K562 (cell line): ENCODE results near the gene RGL2. TPM values are rescaled to one million over a fixed set of nuclear protein-coding genes. Genes with fewer than 3 reads are reported as not detected.

Experiments used
- CREM ChIP-seq: IDR thresholded peaks from 2 replicates; pipeline ENCODE4 v1.6.1; 2014; ENCODE audit warnings: antibody characterized with exemption, low read depth
- FOS ChIP-seq: IDR thresholded peaks from 3 replicates; pipeline ENCODE4 v1.6.1; 2011; ENCODE audit not compliant: insufficient read length; ENCODE audit errors: extremely low read depth
- GABPB1 ChIP-seq: sonication (generic); formaldehyde crosslinking; IDR thresholded peaks from 2 replicates; pipeline ENCODE4 v1.8.0; 2022; ENCODE audit warnings: mild to moderate bottlenecking, missing genetic modification reagents
- GATA2 ChIP-seq: sonication (generic); formaldehyde crosslinking; IDR thresholded peaks from 2 replicates; pipeline ENCODE4 v1.4.0; 2020; ENCODE audit warnings: mild to moderate bottlenecking, missing genetic modification reagents
- HMG20B ChIP-seq: fragments of 250-450 bp; sonication (Bioruptor Pico); IDR thresholded peaks from 2 replicates; pipeline ENCODE4 v1.5.0; 2021; ENCODE audit warnings: mild to moderate bottlenecking
- HNRNPL ChIP-seq: fragments of 200-400 bp; formaldehyde crosslinking; IDR thresholded peaks from 2 replicates; pipeline ENCODE4 v1.6.1; 2017; ENCODE audit warnings: low read depth, mild to moderate bottlenecking, low read length
- KDM4B ChIP-seq, 2 experiments: fragments of 450-650 bp in 1 of 2; sonication (generic) in 1 of 2; IDR thresholded peaks; 2 replicates each; pipeline ENCODE4 v1.6.1; 2016 to 2017; ENCODE audit warnings: borderline replicate concordance in 2 of 2, antibody characterized with exemption in 1 of 2, low read depth in 1 of 2, mild to moderate bottlenecking in 1 of 2
- PHF8 ChIP-seq: fragments of 200-600 bp; sonication (generic); IDR thresholded peaks from 2 replicates; pipeline ENCODE4 v1.6.1; 2012; ENCODE audit warnings: mixed run types, mild to moderate bottlenecking, inconsistent platforms, low read length, moderate library complexity, borderline replicate concordance
- POLR2A ChIP-seq: fragments of 450-650 bp; conservative IDR thresholded peaks from 2 replicates; pipeline ENCODE4 v1.6.1; 2016
- POLR2AphosphoS2 ChIP-seq: IDR thresholded peaks from 2 replicates; pipeline ENCODE4 v1.6.1; 2012; ENCODE audit warnings: low read length, improper control_type of control experiment
- RFX1 ChIP-seq: fragments of 450-650 bp; IDR thresholded peaks from 2 replicates; pipeline ENCODE4 v1.6.1; 2016; ENCODE audit warnings: mild to moderate bottlenecking, moderate library complexity
- SETDB1 ChIP-seq: IDR thresholded peaks from one replicate; pipeline ENCODE4 v1.6.1; 2012; ENCODE audit warnings: low read length, control low read depth, inconsistent platforms
- TAF9B ChIP-seq: fragments of 450-650 bp; IDR thresholded peaks from 2 replicates; pipeline ENCODE4 v1.6.1; 2018; ENCODE audit warnings: mild to moderate bottlenecking; ENCODE audit not compliant: partially characterized antibody
- TCF3 ChIP-seq: sonication (generic); formaldehyde crosslinking; IDR thresholded peaks from 2 replicates; pipeline ENCODE4 v1.4.0; 2020; ENCODE audit warnings: mild to moderate bottlenecking, missing genetic modification reagents
- TEAD1 ChIP-seq, 2 experiments: fragments of 450-650 bp in 1 of 2; sonication (generic) in 1 of 2; formaldehyde crosslinking; IDR thresholded peaks; 2 replicates each; pipeline versions ENCODE4 v1.4.0 to v1.8.0; 2020 to 2022; ENCODE audit warnings: mild to moderate bottlenecking in 2 of 2, missing genetic modification reagents in 1 of 2
- ZBTB17 ChIP-seq: fragments of 450-650 bp; formaldehyde crosslinking; IDR thresholded peaks from 2 replicates; pipeline ENCODE4 v1.4.0; 2020; ENCODE audit warnings: mild to moderate bottlenecking
- ZFP36 ChIP-seq: fragments of 150-350 bp; IDR thresholded peaks from 2 replicates; pipeline ENCODE4 v1.6.1; 2018; ENCODE audit warnings: low read length, low read depth; ENCODE audit not compliant: partially characterized antibody
- ZNF197 ChIP-seq: fragments of 200-800 bp; sonication (Bioruptor generic); IDR thresholded peaks from 2 replicates; pipeline ENCODE4 v1.6.1; 2016; ENCODE audit warnings: low read depth, missing genetic modification characterization, missing compliant biosample characterization
- ZNF311 ChIP-seq: fragments of 250-450 bp; sonication (Bioruptor Pico); IDR thresholded peaks from 2 replicates; pipeline ENCODE4 v1.4.0; 2020; ENCODE audit warnings: mild to moderate bottlenecking, moderate library complexity
- ZNF408 ChIP-seq: fragments of 250-450 bp; sonication (Bioruptor Pico); IDR thresholded peaks from 2 replicates; pipeline ENCODE4 v1.4.0; 2020; ENCODE audit warnings: low read depth, mild to moderate bottlenecking, moderate library complexity
- ZNF436 ChIP-seq: fragments of 250-450, 450-650 bp; sonication (Bioruptor Pico); formaldehyde crosslinking; IDR thresholded peaks from 2 replicates; pipeline ENCODE4 v1.7.0; 2020; ENCODE audit warnings: mild to moderate bottlenecking
- ZSCAN32 ChIP-seq: fragments of 450-650 bp; formaldehyde crosslinking; IDR thresholded peaks from 2 replicates; pipeline ENCODE4 v1.4.0; 2020; ENCODE audit warnings: mild to moderate bottlenecking, moderate library complexity
- ZZZ3 ChIP-seq: fragments of 450-650 bp; IDR thresholded peaks from 2 replicates; pipeline ENCODE4 v1.6.1; 2016; ENCODE audit warnings: antibody characterized with exemption, mild to moderate bottlenecking, moderate library complexity
- polyA plus RNA-seq, 8 experiments: library from polyadenylated mRNA; depleted of rRNA in 4 of 8; stranded (reverse) in 5 of 8; unstranded in 3 of 8; fragments of >200 nt; fragmentation: Nextera tagmentation in 2 of 8; fragmentation: Illumina TruSeq in 1 of 8; extraction: Ambion mirVana in 2 of 8; extraction: Trizol in 1 of 8; gene quantifications; 2 replicates each; pipeline versions ENCODE4 v1.2.1 to v1.2.3, GENCODE V29; 2011 to 2014; ENCODE audit warnings: inconsistent platforms in 1 of 8, missing spikeins in 1 of 8
- total RNA-seq, 7 experiments: library from RNA; depleted of rRNA in 6 of 7; stranded (reverse); fragments of >200 nt in 6 of 7; fragmentation: Illumina TruSeq in 2 of 7; extraction: Trizol in 2 of 7; gene quantifications; 2 replicates each; pipeline versions ENCODE4 v1.2.1 to v1.2.3, GENCODE V29; 2011 to 2021; ENCODE audit warnings: low replicate concordance in 1 of 7
- TF ChIP-seq, protein P1 (sequence below): fragments of 450-650 bp; IDR thresholded peaks from 2 replicates; pipeline ENCODE4 v1.6.1; 2017; ENCODE audit warnings: antibody characterized with exemption, mild to moderate bottlenecking

RGL2 gene
- total and polyA plus RNA-seq, 9 of the 15 experiments (the other 6 are each of a cell fraction or from before 2014, with no cell fraction given), result 1.8 to 57.1 (median 19.5) TPM

DNA sequence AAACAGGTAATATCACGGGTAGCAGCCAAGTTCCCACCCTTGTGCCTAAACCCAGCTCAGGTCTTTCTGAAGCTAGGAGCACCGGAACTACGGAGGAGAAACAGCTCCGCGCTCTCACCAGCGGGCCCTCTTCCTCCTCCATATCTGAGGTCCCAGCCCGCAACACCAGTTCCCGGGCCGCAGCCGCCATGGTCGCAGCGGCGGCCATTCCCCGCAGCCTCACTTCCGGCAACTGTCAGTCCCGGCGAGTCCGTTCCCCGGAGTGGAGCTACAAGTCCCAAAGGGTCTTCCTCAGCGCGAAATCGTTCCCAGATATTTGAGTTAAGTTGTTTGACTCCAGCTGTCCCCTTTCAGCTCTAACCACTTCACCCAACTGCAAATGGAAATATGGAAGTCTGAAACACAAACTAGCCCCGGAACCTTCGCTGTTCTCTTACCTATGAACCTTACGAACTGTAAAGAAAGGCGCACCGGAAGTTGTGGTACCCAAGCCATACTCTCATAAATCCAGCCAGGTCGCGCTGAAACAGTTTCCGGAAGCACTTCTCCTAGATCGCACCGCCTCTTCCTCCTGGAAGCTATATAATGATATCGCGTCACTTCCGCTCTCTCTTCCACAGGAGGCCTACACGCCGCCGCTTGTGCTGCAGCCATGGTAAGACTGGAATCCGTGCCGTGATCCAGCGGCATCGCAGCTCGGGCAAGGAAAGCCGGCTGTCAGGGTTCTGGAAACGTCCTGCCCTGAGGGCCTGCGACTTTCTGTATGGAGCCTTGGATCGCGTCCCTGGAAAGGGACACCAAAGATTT, 27.1 kb downstream of the RGL2 start, which contains the start of the genes RPS18 and VPS52 (continued):
- TF ChIP-seq ZSCAN32 (CRISPR knock-in tag), result 0 out of 2 replicates have a peak, but pooled peaks have one; percentile 58
- TF ChIP-seq, protein P1, sequence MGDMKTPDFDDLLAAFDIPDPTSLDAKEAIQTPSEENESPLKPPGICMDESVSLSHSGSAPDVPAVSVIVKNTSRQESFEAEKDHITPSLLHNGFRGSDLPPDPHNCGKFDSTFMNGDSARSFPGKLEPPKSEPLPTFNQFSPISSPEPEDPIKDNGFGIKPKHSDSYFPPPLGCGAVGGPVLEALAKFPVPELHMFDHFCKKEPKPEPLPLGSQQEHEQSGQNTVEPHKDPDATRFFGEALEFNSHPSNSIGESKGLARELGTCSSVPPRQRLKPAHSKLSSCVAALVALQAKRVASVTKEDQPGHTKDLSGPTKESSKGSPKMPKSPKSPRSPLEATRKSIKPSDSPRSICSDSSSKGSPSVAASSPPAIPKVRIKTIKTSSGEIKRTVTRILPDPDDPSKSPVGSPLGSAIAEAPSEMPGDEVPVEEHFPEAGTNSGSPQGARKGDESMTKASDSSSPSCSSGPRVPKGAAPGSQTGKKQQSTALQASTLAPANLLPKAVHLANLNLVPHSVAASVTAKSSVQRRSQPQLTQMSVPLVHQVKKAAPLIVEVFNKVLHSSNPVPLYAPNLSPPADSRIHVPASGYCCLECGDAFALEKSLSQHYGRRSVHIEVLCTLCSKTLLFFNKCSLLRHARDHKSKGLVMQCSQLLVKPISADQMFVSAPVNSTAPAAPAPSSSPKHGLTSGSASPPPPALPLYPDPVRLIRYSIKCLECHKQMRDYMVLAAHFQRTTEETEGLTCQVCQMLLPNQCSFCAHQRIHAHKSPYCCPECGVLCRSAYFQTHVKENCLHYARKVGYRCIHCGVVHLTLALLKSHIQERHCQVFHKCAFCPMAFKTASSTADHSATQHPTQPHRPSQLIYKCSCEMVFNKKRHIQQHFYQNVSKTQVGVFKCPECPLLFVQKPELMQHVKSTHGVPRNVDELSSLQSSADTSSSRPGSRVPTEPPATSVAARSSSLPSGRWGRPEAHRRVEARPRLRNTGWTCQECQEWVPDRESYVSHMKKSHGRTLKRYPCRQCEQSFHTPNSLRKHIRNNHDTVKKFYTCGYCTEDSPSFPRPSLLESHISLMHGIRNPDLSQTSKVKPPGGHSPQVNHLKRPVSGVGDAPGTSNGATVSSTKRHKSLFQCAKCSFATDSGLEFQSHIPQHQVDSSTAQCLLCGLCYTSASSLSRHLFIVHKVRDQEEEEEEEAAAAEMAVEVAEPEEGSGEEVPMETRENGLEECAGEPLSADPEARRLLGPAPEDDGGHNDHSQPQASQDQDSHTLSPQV, result no peak
- peak; percentile 99 for TF ChIP-seq CREM
- TF ChIP-seq ZNF436 (CRISPR knock-in tag), result peak; percentile 47; the same call in 1 of the 2 replicates
- TF ChIP-seq SETDB1, result peak; percentile 73
- no peak for TF ChIP-seq FOS
- peak; percentile 67 to 69; a peak in 2 of 4 replicates for TF ChIP-seq TEAD1 (CRISPR knock-in tag; IDR thresholded peaks at IDR 0.05)
- TF ChIP-seq GABPB1 (CRISPR knock-in tag), result peak; percentile 100
- TF ChIP-seq ZNF311 (CRISPR knock-in tag), result no peak
- TF ChIP-seq ZFP36, result no peak
- TF ChIP-seq ZNF408, result 0 out of 2 replicates have a peak, but pooled peaks have one; percentile 38
- TF ChIP-seq PHF8, result peak; percentile 100
- TF ChIP-seq RFX1, result no peak
- TF ChIP-seq ZZZ3, result peak; percentile 99
- TF ChIP-seq ZBTB17 (CRISPR knock-in tag), result peak; percentile 74; the same call in 1 of the 2 replicates
- 0 out of 2 replicates have a peak, but pooled peaks have one; percentile 27 for TF ChIP-seq GATA2 (CRISPR knock-in tag)
- TF ChIP-seq HMG20B (CRISPR knock-in tag), result peak; percentile 24; the same call in 1 of the 2 replicates
- peak; percentile 34; the same call in 1 of the 2 replicates for TF ChIP-seq TCF3 (CRISPR knock-in tag)
- TF ChIP-seq POLR2AphosphoS2, result peak; percentile 93; the same call in 1 of the 2 replicates
- TF ChIP-seq KDM4B (IDR thresholded peaks at IDR 0.05; ENCODE audit: borderline replicate concordance in 2 of 2, low read depth in 1 of 2), result peak in 1 of 2 experiments; percentile 89; a peak in 2 of 4 replicates
- TF ChIP-seq HNRNPL, result no peak
- TF ChIP-seq TAF9B, result peak; percentile 99
- peak; percentile 89 for TF ChIP-seq ZNF197 (CRISPR knock-in tag)
- peak; percentile 100 for TF ChIP-seq POLR2A
